Trophoblast cell (in vitro differentiated cells and primary cell): ENCODE results near the gene RTCA.

ENCODE experiments used
- DNase-seq, 2 donors: peaks; one replicate each; pipeline ENCODE4 v3.0.0-alpha.2; 2016
- H2AFZ ChIP-seq: 2 replicates; pipeline ENCODE4 v1.6.1; 2013; ENCODE audit warnings: low read length, moderate library complexity, mild to moderate bottlenecking; ENCODE audit not compliant: insufficient read depth, poor library complexity
- H2AK5ac ChIP-seq: 2 replicates; pipeline ENCODE4 v1.6.1; 2013; ENCODE audit warnings: mild to moderate bottlenecking, low read length
- H2BK120ac ChIP-seq: 2 replicates; pipeline ENCODE4 v1.6.1; 2013; ENCODE audit warnings: low read length, mild to moderate bottlenecking, moderate library complexity; ENCODE audit not compliant: insufficient read depth, poor library complexity
- H2BK12ac ChIP-seq: 2 replicates; pipeline ENCODE4 v1.6.1; 2013; ENCODE audit warnings: mild to moderate bottlenecking, low read length, moderate library complexity
- H2BK5ac ChIP-seq: 2 replicates; pipeline ENCODE4 v1.6.1; 2013; ENCODE audit warnings: low read length, low read depth, moderate library complexity, mild to moderate bottlenecking; ENCODE audit not compliant: poor library complexity
- H3K14ac ChIP-seq: 2 replicates; pipeline ENCODE4 v1.6.1; 2013; ENCODE audit warnings: mild to moderate bottlenecking, low read length
- H3K18ac ChIP-seq: 2 replicates; pipeline ENCODE4 v1.6.1; 2013; ENCODE audit warnings: mild to moderate bottlenecking, low read length
- H3K23ac ChIP-seq: 2 replicates; pipeline ENCODE4 v1.6.1; 2013; ENCODE audit warnings: low read length
- H3K27ac ChIP-seq: 2 replicates; pipeline ENCODE4 v1.5.1; 2013; ENCODE audit warnings: low read depth, mild to moderate bottlenecking, inconsistent platforms, low read length, moderate library complexity
- H3K27me3 ChIP-seq: 2 replicates; pipeline ENCODE4 v1.6.1; 2013; ENCODE audit warnings: inconsistent platforms, mild to moderate bottlenecking, low read length, moderate library complexity; ENCODE audit not compliant: insufficient read depth
- H3K36me3 ChIP-seq, 2 experiments: 1 replicate in 1 of 2; 2 replicates in 1 of 2; pipeline ENCODE4 v1.6.1; 2013; ENCODE audit warnings: low read length in 2 of 2, mild to moderate bottlenecking in 2 of 2, moderate library complexity in 1 of 2; ENCODE audit not compliant: insufficient read depth in 2 of 2, control insufficient read depth in 1 of 2
- H3K4ac ChIP-seq: 2 replicates; pipeline ENCODE4 v1.6.1; 2013; ENCODE audit warnings: low read depth, mild to moderate bottlenecking, low read length, moderate library complexity
- H3K4me1 ChIP-seq, 2 experiments: 1 replicate in 1 of 2; 2 replicates in 1 of 2; pipeline ENCODE4 v1.6.1; 2013; ENCODE audit warnings: low read length in 2 of 2, mild to moderate bottlenecking in 2 of 2, moderate library complexity in 1 of 2; ENCODE audit not compliant: insufficient read depth in 2 of 2, control insufficient read depth in 1 of 2
- H3K4me2 ChIP-seq: 2 replicates; pipeline ENCODE4 v1.6.1; 2013; ENCODE audit warnings: inconsistent platforms, mild to moderate bottlenecking, low read length, moderate library complexity
- H3K4me3 ChIP-seq: 2 replicates; pipeline ENCODE4 v1.5.1; 2013; ENCODE audit warnings: mild to moderate bottlenecking, low read depth, low read length, inconsistent platforms
- H3K79me1 ChIP-seq: one replicate; pipeline ENCODE4 v1.6.1; 2013; ENCODE audit warnings: low read length
- H3K79me2 ChIP-seq: 2 replicates; pipeline ENCODE4 v1.6.1; 2013; ENCODE audit warnings: low read length, mild to moderate bottlenecking; ENCODE audit not compliant: control insufficient read depth, insufficient read depth, poor library complexity
- H3K9ac ChIP-seq: 2 replicates; pipeline ENCODE4 v1.6.1; 2013; ENCODE audit warnings: mild to moderate bottlenecking, low read length
- H3K9me3 ChIP-seq: 2 replicates; pipeline ENCODE4 v1.6.1; 2013; ENCODE audit warnings: low read depth, mild to moderate bottlenecking, control low read depth, inconsistent platforms, low read length; ENCODE audit not compliant: insufficient read depth
- H4K12ac ChIP-seq: 2 replicates; pipeline ENCODE4 v1.6.1; 2013; ENCODE audit warnings: low read depth, mild to moderate bottlenecking, low read length, moderate library complexity
- H4K8ac ChIP-seq: 2 replicates; pipeline ENCODE4 v1.6.1; 2013; ENCODE audit warnings: low read depth, mild to moderate bottlenecking, low read length, moderate library complexity
- H4K91ac ChIP-seq: one replicate; pipeline ENCODE4 v1.6.1; 2013; ENCODE audit warnings: low read depth, mild to moderate bottlenecking, low read length, moderate library complexity
- WGBS: extraction: QIAGEN DNeasy Blood & Tissue Kit; methylation state at CpG from one replicate; pipeline ENCODE4 v1.1.7; 2013; ENCODE audit warnings: missing lambda C conversion rate; ENCODE audit not compliant: insufficient read length, insufficient coverage; ENCODE audit errors: extremely low coverage; 5-methylcytosine and 5-hydroxymethylcytosine counted together

The RTCA gene

DNA sequence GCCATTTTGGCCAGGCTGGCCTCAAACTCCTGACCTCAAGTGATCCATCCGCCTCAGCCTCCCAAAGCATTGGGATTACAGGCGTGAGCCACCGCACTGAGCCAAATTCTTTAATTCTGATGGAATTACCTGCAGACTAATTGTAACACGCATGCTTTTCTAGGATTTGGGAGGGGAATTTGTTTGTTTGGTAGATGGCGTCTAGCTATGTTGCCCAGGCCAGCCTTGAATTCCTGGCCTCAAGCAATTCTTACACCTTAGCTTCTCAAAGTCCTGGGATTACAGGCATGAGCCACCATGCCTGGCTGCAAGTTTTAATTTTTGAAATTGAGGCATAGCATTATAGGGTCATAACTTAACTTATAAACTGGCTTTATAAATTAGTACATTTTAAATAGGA, 18.6 kb downstream of the RTCA start:
- Histone ChIP-seq H3K4me2 (no peak overlapping the region), H3K9me3 (no peaks in the 10 kb centered on the region), H3K27ac (no peak overlapping the region), H3K79me2 (no peaks in the 10 kb centered on the region), H4K12ac (no peak overlapping the region), H3K18ac (no peak overlapping the region), H4K91ac (no peak overlapping the region), H3K14ac (no peak overlapping the region), H2AFZ (no peak overlapping the region), H3K23ac (no peak overlapping the region), H2AK5ac (no peak overlapping the region), H4K8ac (no peak overlapping the region), H3K79me1 (no peaks in the 10 kb centered on the region), H3K27me3 (no peaks in the 10 kb centered on the region), H2BK5ac (no peak overlapping the region), H2BK12ac (no peak overlapping the region), H3K4me3 (no peak overlapping the region), H3K9ac (no peak overlapping the region), H3K4ac (no peak overlapping the region), H2BK120ac (no peak overlapping the region), H3K4me1 (no peaks in the 10 kb centered on the region), H3K36me3 (peaks cover 31 to 35% of the 10 kb centered on the region in 2 experiments)
- DNase-seq: peak; percentile 74 to 87
- WGBS: no CpG with 5 or more reads among the region's 5 CpGs

DNA sequence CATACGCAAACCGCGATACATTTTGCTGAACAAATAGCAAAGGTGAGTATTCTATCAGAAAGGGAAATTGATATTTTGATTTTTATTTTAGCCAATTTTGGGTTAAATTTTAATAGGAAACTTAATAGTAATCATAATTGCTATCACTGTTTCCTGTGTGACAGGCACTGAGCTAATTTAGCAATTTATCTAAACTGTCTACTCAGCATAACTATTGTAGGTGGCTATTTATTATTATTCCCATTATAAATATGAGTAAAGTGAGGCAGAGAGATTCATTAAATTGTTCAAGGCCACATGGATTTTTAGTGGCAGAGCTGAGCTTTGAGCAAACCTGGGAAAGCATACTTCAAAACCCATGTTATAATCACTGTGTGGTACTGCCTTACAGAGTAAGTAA, 21.1 kb downstream of the RTCA start:
- no peak overlapping the region for H2BK5ac ChIP-seq
- DNase-seq: no peak

DNA sequence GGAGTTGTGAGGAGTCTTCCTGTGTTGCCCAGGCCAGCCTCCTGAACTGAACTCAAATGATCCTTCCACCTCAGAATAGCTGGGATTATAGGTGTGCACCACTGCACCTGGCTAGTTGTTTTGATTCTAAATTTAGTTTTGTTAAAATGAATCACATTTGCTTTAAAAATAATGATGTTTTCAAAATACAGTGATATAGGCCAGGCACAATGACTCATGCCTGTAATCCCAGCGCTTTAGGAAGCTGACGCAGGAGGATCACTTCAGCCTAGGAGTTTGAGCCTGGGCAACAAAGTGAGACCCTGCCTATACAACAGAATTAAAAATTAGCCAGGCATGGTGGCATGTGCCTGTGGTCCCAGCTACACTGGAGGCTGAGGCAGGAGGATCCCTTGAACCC, 24.3 kb downstream of the RTCA start:
- no peaks in the 10 kb centered on the region for H3K9me3 ChIP-seq
- no peak overlapping the region for H4K8ac ChIP-seq
- H3K36me3 ChIP-seq: peaks cover 21 to 22% of the 10 kb centered on the region in 2 experiments
- no peak overlapping the region for H3K27ac ChIP-seq
- no peak overlapping the region for H3K4ac ChIP-seq
- H3K4me2 ChIP-seq: no peak overlapping the region
- no peak overlapping the region for H2BK120ac ChIP-seq
- no peak overlapping the region for H3K4me3 ChIP-seq
- DNase-seq: peak in 1 of 2 donors; percentile 8
- no peak overlapping the region for H3K9ac ChIP-seq
- H3K79me1 ChIP-seq: no peaks in the 10 kb centered on the region
- no peak overlapping the region for H2BK12ac ChIP-seq
- H4K12ac ChIP-seq: no peak overlapping the region
- H2AFZ ChIP-seq: no peak overlapping the region
- no peak overlapping the region for H4K91ac ChIP-seq
- H3K27me3 ChIP-seq: no peaks in the 10 kb centered on the region
- WGBS: no CpG with 5 or more reads among the region's 2 CpGs
- H3K23ac ChIP-seq: no peak overlapping the region
- H3K79me2 ChIP-seq: no peaks in the 10 kb centered on the region
- no peak overlapping the region for H3K18ac ChIP-seq
- no peak overlapping the region for H3K14ac ChIP-seq
- no peak overlapping the region for H2BK5ac ChIP-seq
- no peaks in the 10 kb centered on the region for H3K4me1 ChIP-seq
- H2AK5ac ChIP-seq: no peak overlapping the region

More for the DNA sequence above, 21.1 kb downstream of the RTCA start:
- H3K79me1 ChIP-seq: no peaks in the 10 kb centered on the region
- no peaks in the 10 kb centered on the region for H3K79me2 ChIP-seq
- no peak overlapping the region for H3K18ac ChIP-seq
- no peaks in the 10 kb centered on the region for H3K9me3 ChIP-seq
- H3K9ac ChIP-seq: no peak overlapping the region
- no peak overlapping the region for H3K4ac ChIP-seq
- no peaks in the 10 kb centered on the region for H3K4me1 ChIP-seq
- no peak overlapping the region for H2BK120ac ChIP-seq
- H4K12ac ChIP-seq: no peak overlapping the region
- H4K91ac ChIP-seq: no peak overlapping the region
- WGBS: no CpG with 5 or more reads among the region's 3 CpGs
- no peaks in the 10 kb centered on the region for H3K27me3 ChIP-seq
- no peak overlapping the region for H4K8ac ChIP-seq
- no peak overlapping the region for H3K27ac ChIP-seq
- no peak overlapping the region for H3K4me2 ChIP-seq
- H3K36me3 ChIP-seq: peaks cover 31 to 32% of the 10 kb centered on the region in 2 experiments
- H3K4me3 ChIP-seq: no peak overlapping the region
- no peak overlapping the region for H3K14ac ChIP-seq
- no peak overlapping the region for H3K23ac ChIP-seq
- no peak overlapping the region for H2BK12ac ChIP-seq
- H2AK5ac ChIP-seq: no peak overlapping the region
- no peak overlapping the region for H2AFZ ChIP-seq

DNA sequence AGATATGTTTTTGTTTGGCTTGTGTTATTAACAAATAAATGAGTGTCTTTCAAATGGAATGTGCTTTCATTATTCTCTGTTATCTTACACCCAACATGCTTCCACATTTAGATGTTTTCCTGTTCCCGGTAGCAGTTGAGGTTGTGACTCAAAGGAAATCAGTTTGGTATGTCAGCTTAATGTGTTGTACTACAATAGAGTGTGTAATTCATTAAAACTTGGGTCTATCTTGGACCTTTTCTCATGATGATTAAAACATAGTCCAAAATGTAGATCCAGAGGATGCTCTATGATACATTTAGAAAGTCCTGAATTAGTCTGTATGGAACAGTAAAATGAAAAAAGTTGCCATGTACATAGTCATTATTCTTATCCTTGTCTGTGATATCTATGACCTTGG, 26.7 kb downstream of the RTCA start:
- Histone ChIP-seq H3K4me1 (no peaks in the 10 kb centered on the region), H2BK12ac (no peak overlapping the region), H3K36me3 (peaks cover 13 to 16% of the 10 kb centered on the region in 2 experiments), H3K4ac (no peak overlapping the region), H3K27ac (no peak overlapping the region), H3K4me2 (no peak overlapping the region), H3K23ac (no peak overlapping the region), H3K79me2 (no peaks in the 10 kb centered on the region), H3K27me3 (no peaks in the 10 kb centered on the region), H2AK5ac (no peak overlapping the region), H2AFZ (no peak overlapping the region), H4K12ac (no peak overlapping the region), H2BK120ac (no peak overlapping the region), H3K18ac (no peak overlapping the region), H3K79me1 (no peaks in the 10 kb centered on the region), H3K14ac (no peak overlapping the region), H4K91ac (no peak overlapping the region), H3K9me3 (no peaks in the 10 kb centered on the region), H3K4me3 (no peak overlapping the region), H4K8ac (no peak overlapping the region), H2BK5ac (no peak overlapping the region), H3K9ac (no peak overlapping the region)
- WGBS: no CpG with 5 or more reads among the region's 1 CpG
- no peak for DNase-seq
